GM21381 (cell line): ENCODE data around the gene DMC1.

Experiments used
- ATAC-seq: cut with Tn5 transposase; IDR thresholded peaks from one replicate; pipeline ENCODE4 v1.9.1; 2021; ENCODE audit warnings: mild to moderate bottlenecking, moderate library complexity; ENCODE audit not compliant: unreplicated experiment

The DMC1 gene

DNA sequence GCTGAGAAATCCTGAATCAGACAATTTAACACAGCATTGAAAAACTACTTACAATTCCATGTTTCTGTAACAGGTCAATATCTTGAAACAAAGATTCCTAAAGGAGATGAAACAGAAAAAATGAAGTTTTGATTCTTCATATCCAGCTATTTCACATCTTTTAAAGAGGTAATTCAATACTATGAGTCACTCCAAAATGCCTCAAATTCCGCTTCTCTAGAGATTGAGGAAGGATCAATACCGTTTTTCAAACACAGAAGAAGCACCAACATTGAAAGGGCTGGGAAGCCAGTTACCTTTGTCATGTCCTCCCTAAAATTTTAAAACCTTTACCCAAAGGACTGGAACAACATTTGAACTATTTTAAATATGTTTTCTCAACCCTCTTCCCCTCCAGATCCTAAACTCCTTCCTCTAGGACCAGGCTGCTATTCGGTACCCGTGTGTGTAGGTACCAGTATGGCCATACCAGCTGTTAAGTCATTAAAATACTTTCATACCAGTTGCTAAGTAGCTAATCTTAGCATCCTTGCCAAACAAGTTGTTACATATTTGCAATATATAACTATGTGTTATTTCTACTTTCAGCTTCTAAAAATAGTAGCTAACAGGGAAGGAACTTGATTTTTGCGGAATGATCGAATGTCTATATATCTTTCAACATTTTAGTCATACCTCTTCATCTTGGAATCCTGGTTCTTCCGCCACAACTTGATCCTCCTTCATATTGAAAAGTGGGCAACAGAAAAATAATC lies 2.3 kb downstream of the DMC1 start:
- no peak for ATAC-seq

DNA sequence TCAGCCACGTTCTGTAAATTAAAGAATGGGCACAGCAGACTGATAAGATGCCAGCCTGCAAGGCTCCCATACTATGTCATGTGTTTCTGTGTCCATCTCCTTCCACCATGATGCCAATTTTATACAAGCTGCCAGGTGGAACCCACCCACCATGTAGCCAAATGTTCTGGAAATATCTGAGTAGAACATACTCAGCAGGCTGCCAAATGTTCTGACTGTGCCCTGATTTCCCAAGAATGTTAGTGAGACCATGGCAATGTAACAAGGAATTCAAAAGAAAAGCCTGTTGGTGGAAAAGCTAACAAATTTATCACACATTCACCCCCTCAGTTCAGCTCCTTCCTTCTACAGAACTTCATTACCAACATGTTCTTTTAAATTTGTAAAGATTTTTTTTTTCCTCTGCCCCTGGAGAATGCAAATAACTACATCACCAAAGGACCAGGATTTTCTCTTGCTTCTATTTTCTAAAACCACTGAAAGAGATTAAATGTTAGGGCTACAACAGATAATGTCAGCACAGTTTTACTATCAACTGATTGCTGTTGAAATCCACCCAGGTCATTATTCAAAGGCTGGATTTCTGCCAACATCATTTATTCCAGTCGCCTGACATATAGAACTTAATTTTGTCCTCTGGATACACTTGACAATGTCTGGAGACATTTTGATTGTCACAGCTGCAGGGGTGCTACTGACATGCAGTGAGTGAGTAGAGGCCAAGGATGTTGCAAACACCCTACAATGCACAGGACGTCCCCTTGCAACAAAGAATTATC lies 3.1 kb downstream of the DMC1 start:
- ATAC-seq: no peak

DNA sequence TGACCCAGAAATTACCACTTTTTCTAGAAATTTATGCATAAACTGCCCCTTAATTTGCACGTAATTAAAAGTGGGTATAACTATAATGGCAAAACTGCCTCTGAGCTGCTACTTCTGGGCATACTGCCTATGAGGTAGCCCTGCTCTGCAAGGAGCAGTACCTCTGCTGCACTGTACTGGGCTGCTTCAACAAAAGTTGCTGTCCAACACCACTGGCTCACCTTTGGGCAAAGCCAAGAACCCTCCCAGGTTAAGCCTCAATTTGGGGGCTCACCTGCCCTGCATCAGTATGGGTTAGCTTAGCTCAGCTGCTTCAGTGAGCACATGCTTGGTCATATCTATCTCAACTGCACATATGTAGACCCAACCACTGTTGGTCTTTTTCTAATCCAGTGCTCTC lies 4.5 kb downstream of the DMC1 start:
- no peak for ATAC-seq

DNA sequence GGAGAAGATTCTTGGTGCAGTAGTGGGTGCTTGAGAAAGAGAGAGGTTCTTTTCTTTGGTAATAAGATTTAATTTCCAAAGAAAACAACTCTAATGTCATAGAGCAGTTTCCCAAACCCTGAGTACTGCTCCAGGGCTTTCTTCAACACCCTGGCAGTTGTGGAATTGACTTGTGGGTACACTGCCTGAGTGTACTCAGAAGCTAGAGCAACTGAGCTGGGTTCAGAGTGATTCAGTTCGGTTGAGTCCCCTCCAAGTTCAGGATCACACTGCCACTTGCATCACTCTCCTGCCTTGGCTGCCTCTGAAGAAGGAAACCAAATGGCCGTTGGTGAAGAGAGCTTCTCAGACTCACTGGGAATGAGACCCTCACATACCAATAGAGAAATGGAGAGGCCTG lies 5.3 kb downstream of the DMC1 start:
- no peak for ATAC-seq

DNA sequence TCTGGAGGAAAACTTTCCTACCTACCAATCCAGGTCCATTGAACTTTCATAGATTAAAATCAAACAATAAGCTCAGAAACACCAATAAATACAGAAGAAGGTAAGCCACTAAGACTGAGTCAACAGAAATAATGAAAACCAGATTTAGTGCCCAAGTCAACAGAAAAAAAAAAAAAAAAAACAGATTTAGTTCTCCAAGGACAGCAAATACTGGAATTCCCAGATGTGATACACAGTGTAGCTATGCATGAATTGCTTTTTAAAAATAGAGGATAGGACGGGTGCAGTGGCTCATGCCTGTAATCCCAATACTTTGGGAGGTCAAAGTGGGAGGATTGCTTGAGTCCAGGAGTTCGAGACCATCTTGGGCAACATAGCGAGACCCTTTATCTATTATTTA lies 15.7 kb downstream of the DMC1 start:
- ATAC-seq: no peak

DNA sequence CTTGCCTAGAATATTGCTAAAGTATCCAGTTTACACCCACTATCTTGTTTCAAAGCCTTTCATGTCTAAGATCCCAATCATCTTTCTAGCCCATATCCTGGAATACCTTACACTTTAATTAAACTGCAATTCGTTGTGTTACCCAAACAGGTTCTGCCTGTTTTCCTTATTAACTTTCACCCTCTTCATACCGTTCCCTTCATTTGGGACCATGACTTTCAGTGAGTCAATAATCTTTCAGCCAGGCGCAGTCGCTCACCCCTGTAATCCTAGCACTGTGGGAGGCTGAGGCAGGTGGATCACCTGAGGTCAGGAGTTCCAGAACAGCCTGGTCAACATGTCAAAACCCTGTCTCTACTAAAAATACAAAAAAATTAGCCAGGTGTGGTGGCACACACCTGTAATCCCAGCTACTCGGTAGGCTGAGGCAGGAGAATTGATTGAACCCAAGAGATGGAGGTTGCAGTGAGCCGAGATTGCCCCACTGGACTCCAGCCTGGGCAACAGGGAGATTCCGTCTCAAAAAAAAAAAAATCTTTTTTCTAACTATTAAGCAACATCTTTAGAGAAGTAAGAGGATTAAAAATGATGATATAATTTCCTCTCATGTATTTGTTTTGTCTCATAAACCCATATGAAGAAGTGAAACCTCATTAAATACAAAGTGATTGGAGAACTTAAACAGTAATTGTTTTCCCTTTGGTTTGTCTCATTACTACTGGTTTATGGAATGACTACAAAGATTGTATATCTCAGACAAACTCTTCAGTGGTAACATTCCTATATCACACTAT lies 20.7 kb downstream of the DMC1 start:
- ATAC-seq: no peak

DNA sequence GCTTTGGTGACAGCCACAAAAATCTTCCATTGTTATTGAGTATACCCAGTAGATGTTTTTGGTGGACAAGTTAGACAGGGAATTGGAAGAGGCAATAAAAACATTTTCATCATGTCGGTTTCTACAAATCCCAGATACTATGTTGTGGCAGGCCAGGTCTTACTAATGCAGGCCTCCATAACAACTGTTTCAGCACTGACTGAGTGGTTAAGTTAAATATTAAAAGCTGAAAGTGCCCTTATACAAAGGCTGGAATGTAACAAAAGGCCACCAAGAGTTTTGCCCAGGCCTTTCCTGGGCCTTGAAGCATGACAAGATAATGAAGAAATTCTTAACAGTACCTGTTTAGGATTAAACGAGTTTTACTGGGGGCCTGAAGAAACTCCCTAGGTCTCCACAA lies 29.3 kb downstream of the DMC1 start:
- ATAC-seq: no peak

DNA sequence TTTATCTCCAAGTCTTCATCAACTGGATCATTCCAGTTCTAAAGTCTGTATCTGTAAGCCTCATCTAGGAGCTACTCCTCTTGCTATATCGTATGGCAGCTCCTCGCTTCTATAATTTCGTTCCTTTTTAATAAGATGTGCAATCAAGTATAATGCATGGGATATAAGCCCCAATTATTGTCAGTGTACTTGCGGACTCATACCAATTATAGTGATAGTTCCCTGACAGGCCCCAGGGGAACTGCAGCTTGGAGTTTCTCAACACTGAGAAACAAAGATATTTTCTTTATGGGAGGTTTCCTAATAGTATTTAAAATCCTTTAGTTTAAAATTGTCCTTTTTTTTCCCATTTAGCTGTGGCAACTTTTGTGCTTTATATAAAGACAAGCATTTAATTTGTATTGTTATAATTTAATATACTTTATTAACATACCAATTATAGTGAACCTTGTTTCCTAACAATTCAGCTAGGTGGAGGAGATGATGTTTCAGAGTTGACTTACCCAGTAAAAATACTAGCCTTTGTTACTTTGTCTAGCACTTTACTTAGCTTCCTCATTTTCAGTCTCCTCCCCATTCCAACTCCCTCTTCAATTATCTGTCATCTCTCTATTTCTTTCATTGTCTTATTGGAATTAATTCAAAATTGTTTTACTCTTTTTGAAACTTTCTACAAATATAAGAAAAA lies 38.6 kb downstream of the DMC1 start:
- no peak for ATAC-seq

DNA sequence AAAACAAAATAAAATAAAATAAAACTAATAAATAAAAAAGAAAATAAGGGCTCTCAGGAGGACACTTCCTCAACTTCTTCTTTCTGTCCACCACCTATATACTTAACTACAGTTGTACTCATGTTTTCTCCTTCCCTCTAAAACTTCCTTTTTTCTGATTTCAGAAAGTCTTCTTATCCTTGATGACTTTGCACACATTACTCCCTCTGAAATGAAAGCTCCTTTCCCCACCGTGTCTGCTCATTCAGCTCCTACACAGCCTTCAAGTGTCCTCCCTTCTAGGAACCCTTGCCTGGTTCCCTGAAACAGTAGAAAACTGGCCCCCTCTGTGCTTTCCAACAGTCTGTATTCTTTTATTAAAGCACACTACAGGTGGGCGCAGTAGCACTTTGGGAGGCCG lies 45.6 kb downstream of the DMC1 start:
- ATAC-seq: no peak

DNA sequence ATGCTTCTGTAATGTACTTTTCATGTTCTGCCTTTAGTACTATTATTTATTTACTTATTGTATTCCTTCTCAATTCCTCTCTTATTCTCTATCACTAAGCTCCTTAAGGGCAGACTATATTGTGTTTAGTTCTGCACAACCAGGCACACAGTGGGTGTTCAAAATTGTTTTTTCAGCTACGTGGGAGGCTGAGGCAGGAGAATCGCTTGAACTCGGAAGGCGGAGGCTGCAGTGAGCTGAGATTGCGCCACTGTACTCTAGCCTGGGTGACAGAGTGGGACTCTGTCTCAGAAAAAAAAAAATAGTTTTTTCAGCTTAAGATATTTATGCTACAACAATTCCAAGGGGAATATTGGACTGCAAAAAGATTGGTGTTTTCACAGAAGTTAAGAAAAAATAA lies 46.5 kb downstream of the DMC1 start:
- no peak for ATAC-seq

DNA sequence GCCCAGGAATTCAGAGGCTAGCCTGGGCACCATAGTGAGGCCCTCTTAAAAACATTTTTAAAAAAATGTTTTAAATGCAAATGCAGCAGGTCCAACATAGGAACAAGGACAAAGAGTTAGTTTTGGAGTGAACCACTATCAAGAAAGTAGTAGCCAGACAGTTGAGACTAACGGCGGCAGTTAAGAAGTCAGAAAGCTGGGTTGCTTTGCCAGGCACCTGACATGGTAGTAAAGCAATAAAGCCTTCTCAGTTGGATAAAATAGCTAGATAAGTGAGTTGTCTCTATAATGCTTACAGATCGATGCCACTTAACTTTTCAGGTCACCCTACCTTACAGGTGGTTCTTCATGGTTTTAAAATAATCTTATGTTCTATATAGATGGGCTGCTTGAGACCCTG lies 47.0 kb downstream of the DMC1 start:
- no peak for ATAC-seq

DNA sequence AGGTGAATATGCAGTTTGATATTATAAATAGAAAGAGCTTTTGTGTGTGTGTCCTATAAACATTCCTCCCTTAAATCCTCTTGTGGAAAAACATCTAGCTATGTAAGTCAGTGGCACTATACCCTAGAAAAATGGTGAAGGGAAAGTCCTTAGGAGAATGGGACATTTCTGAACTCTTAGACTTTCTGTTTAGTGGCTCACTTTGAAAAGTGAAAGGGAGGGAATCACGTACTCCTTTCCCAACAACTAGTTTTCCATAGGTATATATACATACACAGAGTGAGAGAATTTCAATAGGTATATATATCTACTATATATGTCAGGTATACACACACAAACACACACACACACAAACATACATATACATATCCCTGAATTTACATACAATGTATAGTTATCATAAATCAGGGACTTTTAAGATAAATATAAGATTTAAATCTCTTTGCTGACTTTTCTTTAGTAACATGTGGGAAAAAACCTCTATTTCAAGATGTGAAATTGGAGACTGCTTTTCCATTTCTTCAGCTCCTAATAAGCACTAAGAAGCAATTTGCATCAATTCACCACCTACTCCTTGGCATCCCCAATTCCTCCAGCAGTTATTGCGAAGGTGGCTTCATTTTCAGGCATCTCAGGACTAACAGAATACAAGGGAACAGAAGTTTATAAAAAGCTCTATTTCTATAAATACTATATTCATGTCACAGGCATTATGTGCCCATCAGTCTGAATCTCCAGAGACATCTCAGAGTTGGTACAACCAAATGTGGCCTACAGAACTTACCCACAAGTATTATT lies 50.3 kb downstream of the DMC1 start:
- no peak for ATAC-seq

DNA sequence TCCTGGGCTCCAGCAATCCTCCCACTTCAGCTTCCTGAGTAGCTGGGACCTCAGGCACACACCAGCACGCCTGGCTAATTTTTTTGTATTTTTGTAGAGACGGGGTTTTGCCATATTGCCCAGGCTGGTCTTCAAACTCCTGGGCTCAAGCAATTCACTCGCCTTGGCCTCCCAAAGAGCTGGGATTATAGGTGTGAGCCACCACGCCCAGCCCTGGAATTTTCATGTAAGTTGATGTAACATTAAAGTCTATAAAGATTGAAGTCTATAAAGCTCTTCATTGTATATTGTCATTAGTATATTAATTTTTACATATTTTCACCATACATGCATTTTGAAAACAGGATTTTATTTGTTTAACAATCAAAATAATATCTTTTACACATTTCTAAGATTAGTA lies 51.4 kb downstream of the DMC1 start:
- no peak for ATAC-seq

DNA sequence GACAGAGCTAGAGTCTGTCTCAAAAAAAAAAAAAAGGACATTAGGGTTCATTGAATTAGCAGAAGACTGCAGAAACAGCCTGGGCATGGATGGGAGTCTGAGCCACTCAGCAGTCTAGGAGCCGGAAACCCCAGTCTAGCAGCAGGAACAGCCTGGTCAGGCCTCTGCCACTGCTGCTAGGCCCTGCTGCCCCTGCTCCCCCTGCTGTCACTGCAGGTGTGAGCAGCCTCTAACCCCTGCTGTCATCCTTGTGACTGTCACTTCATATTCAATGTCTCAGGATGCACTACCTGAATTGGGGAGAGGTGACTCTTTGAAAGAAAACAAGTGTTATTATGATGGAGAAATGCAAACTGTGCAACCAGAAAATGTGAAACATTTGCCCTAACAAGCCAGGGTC lies 56.9 kb downstream of the DMC1 start:
- ATAC-seq: no peak

DNA sequence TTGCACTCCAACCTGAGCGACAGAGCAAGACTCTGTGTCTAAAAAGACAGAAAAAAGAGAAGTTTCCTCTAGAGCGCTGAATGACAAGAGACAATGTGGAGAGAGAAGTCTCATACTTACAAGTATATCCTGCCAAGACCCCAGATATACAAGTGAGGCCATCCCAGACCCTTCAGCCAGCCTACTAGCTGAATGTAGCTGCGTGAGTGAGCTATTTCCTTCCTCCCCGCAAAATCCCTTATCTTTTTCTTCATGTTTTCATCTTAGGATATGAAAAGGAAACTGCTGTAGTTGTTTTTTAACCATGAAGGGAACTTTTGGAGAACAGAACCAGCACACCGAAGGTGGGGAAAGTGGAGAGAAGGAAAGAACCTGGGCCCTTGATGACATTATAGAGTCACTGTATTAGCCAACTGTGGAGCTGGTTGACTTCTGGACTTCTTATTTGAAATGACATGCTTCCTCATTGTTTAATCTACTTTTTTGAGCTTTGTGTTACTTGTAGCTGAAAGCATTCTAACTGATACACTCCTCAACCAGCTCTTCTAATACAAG lies 59.5 kb downstream of the DMC1 start:
- no peak for ATAC-seq

DNA sequence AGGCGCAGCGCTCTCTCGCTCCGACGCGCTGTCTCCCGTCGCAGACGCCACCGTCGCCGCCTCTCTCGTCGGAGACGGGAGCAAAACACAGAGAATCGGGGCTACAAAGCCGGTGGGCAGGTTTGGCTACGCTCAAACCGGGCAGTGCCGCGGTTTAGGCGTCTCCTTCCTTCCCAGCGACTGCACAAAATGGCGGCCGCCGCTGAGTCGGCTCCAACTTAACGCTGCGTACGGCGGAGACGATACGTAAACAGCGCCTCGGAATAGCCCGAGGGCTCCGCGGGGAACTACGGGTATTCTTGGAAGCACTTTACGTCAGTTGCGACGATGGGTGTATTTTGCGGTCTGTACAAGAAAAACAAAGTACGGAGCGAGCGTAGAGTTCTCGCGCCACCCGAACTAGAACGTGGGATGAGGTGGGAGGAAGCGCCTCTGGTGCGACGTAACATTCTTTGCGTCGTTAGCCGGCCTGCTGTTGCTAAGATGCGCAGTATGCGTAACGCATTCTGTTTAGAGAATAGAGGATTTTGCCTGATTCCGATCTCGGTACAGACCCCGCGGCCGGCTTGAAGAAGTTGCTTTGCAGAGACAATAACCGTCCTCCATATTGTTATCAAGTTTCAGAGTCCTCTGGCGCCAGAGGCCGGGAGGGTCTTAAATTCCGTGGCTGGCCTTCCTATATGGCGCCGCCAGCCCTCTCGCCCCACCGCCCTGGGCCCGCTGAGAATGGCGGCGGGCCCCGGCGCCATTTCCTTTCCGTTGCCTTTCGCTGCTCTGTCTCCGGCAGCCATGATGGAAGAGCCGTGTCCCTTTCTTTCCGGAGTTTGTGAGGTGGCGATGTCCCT lies 63.6 kb downstream of the DMC1 start, which contains the start of gene DDX17:
TSS of gene DDX17 (minus strand) at position 194 of the 845 bp plus-strand sequence.
- ATAC-seq: peak; percentile 79

DNA sequence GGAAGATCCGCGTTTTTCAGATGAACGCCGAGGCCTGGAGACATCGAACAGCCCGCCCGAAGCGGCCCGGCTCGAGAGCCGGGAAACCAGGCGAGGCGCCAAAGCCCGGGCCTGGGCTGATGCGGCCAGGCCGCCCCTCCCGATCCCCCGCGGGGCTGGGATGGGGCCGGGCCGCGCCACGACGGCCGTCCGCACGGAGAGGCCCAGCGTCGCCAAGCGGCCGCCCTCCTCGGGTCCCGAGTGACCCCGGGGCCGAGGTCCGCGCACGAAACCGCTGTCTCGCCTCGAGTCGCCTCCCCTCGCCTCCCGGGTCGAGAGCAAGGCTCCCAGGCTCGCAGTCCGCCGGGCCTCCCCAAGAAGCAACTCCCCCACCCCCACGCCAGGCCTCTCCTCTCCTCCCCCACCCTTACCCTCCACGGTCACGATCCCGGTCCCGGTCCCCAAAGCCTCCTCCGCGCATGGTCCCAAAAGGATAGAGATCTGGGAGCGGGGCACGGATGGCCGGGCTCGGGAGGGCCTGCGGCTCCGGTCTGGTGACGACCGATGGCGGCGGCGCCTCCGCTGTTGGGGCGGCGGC lies 64.4 kb downstream of the DMC1 start:
- ATAC-seq: peak; percentile 26

DNA sequence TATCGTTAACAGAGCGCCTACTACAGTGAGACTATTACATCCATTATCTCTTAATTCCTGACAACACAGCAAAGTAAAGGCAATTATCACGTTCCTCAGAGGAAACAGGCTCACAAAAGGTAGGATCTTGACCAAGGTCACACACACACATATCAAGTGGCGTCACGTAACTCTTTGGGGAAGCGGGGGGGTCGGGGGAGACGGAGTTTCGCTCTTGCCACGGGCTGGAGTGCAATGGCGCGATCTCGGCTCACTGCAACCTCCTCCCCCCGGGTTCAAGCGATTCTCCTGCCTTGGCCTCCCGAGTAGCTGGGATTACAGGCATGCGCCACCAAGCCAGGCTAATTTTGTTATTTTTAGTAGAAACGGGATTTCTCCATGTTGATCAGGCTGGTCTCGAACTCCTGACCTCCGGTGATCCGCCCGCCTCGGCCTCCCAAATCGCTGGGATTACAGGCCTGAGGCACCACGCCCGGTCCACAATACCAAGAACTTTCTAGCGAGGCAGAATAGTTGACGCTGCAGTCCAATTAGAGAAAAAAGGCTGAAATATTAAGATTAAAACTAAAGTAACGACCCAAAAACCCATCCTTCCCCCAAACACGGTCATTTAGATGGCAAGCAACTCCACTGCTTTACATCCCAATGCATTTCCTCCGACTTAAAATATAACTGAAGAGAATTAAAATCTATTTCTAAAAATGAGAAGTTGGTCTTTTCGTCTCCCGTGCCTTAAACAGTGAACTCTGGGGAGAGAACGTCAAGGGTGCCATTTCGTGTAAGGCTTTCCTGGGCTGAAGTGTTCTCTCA lies 65.0 kb downstream of the DMC1 start:
- no peak for ATAC-seq
